Loucy (cell line): ENCODE results near the gene NEK6.
"Not testable (repeated sequence)": the region's sequence is repeated elsewhere in the genome, so short reads cannot be mapped to it uniquely, and the experiment has no call there.

ENCODE experiments used
- EZH2phosphoT487 ChIP-seq: fragments of 200-600 bp; IDR thresholded peaks from 2 replicates; pipeline ENCODE4 v1.6.1; 2018; ENCODE audit warnings: antibody characterized with exemption, mild to moderate bottlenecking, moderate library complexity, borderline replicate concordance
- TF ChIP-seq, protein P1 (sequence below): fragments of 200-600 bp; sonication (generic); conservative IDR thresholded peaks from 2 replicates; pipeline ENCODE4 v1.5.1; 2014; ENCODE audit warnings: mild to moderate bottlenecking, antibody characterized with exemption, low read length

DNA sequence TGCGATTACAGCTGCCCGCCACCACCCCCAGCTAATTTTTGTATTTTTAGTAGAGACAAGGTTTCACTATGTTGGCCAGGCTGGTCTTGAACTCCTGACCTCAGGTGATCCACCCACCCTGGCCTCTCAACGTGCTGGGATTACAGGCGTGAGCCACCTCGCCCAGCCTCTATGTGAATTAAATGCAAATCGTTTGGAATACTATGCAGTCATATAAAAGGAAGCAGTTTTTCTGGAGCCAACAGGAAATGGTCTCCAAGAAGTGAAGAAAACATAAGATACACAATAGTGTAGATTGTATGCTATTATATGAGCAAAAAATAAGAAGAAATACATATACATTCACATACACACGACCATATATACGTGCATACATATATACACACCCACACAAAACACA lies 4.9 kb upstream of the NEK6 start:
- TF ChIP-seq, protein P1, sequence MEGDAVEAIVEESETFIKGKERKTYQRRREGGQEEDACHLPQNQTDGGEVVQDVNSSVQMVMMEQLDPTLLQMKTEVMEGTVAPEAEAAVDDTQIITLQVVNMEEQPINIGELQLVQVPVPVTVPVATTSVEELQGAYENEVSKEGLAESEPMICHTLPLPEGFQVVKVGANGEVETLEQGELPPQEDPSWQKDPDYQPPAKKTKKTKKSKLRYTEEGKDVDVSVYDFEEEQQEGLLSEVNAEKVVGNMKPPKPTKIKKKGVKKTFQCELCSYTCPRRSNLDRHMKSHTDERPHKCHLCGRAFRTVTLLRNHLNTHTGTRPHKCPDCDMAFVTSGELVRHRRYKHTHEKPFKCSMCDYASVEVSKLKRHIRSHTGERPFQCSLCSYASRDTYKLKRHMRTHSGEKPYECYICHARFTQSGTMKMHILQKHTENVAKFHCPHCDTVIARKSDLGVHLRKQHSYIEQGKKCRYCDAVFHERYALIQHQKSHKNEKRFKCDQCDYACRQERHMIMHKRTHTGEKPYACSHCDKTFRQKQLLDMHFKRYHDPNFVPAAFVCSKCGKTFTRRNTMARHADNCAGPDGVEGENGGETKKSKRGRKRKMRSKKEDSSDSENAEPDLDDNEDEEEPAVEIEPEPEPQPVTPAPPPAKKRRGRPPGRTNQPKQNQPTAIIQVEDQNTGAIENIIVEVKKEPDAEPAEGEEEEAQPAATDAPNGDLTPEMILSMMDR, result not testable (repeated sequence)
- TF ChIP-seq EZH2phosphoT487, result not testable (repeated sequence)
